ENCODE data around the gene HRC.
A peak's percentile ranks its signal among the peaks of the same experiment; 100 is the strongest.

Gene HRC

GRCh38 chr19:49113762-49114629, 41.2 kb downstream of the HRC start, which contains the start of gene LIN7B:
Gene LIN7B (plus strand): TSS chr19:49114370. CDS start chr19:49114405, 35 bp downstream.
- peak; percentile 61 for DNase-seq

DNA sequence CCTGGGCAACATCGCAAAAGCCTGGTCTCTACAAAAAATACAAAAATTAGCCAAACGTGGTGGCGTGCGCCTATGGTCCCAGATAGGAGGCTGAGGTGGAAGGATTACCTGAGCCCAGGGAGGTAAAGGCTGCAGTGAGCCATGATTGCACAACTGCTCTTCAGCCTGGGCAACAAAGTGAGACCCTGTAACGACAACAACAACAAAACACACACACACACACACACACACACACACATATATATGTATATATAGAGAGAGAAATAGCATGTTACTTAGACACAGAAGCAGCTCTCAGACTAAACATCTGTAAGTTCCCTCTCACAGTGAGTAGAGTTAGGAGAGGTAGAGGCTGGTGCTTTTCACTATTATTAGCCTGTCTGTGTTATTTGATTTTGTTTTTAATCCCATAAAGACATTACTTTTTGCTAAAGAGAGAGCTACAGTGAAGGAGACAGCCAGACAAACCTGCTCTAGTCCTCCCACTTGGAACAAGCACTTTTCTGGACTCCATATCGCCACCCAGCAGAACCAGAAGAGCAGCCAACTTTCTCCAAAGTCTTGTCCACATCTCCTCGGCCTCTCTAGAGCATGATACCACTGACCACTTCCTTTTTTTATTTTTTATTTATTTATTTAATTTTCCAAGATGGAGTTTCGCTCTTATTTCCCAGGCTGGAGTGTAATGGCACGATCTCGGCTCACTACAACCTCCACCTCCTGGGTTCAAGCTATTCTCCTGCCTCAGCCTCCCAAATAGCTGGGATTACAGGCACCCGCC, 43.8 kb downstream of the HRC start:
- no peak for DNase-seq

DNA sequence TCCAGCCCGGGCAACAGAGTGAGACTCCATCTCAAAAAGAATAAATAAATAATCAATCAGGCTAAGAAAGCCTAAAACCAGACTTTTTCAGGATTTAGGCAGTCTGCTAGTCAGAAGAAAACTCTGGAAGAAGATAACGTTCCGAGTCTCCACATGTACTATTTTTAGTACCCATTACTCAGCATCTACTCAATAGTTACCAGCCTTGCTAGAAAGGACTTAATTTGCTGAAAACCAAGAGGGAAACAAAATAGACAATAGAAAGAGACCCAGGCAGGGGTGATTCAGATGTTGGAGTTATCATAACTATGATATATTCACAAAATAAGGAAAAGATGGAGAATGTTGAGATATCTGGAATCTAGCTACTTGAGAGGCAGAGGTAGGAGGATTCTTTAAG, 44.6 kb downstream of the HRC start:
- no peak for DNase-seq

GRCh38 chr19:49109569-49110233, 45.5 kb downstream of the HRC start:
- no peak for DNase-seq

DNA sequence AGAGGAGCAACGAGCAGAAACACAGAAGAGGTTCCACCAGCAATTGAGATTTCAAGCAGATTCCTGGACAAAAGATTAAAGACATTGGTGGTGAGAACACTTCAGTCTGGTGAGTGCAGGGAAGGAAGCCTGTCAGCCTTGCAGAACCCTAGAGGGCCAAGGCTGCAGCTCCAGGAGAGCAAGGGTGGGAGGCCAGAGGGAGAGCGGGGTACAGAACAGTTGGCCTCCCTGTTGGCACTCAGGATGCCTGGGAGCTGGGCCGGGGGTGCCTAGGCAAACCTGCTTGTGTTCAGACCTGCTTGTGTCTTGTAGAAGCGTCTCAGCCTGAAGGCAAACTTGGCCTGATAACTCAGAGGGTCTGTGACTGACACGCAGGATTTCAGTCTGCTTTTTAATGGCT, 46.1 kb downstream of the HRC start:
- DNase-seq, result no peak

DNA sequence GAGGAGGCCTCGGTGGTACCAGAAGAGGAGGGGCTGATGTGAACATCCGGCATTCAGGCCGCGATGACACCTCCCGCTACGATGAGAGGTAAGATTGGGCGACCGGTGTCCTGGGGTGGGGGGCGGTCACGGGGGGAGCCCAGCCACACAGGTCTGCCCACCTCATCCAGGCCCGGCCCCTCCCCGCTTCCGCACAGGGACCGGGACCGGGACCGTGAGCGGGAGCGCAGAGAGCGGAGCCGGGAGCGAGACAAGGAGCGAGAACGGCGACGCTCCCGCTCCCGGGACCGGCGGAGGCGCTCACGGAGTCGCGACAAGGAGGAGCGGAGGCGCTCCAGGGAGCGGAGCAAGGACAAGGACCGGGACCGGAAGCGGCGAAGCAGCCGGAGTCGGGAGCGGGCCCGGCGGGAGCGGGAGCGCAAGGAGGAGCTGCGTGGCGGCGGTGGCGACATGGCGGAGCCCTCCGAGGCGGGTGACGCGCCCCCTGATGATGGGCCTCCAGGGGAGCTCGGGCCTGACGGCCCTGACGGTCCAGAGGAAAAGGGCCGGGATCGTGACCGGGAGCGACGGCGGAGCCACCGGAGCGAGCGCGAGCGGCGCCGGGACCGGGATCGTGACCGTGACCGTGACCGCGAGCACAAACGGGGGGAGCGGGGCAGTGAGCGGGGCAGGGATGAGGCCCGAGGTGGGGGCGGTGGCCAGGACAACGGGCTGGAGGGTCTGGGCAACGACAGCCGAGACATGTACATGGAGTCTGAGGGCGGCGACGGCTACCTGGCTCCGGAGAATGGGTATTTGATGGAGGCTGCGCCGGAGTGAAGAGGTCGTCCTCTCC, 47.4 kb downstream of the HRC start:
- DNase-seq, result no peak

DNA sequence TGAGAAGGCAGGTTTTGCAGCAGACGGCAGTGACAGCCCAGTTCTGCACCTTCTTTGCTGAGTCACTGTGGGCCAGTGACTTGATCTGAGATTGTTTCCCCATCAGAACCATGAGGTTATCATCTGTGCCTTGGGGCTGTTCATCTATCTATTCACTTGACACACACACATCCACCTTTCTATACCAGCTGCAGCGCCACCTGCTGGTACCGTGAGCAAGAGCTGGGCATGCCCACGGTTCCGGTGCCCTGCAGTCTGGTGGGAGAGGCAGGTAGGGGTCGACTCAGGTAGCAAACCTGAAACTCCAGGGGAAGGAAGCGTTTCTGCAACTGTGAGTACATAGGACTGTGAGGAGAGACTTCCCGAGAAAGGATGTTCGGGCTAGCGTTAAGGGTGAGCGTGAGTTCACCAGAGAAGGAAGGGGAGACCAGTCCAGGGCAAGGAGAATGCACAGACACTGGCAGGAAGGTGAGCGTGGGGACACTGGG, 48.5 kb downstream of the HRC start:
- DNase-seq, result peak; percentile 34

GRCh38 chr19:49104229-49104864, 50.8 kb downstream of the HRC start:
- DNase-seq, result no peak

GRCh38 chr19:49103331-49104085, 51.7 kb downstream of the HRC start:
- DNase-seq, result no peak

DNA sequence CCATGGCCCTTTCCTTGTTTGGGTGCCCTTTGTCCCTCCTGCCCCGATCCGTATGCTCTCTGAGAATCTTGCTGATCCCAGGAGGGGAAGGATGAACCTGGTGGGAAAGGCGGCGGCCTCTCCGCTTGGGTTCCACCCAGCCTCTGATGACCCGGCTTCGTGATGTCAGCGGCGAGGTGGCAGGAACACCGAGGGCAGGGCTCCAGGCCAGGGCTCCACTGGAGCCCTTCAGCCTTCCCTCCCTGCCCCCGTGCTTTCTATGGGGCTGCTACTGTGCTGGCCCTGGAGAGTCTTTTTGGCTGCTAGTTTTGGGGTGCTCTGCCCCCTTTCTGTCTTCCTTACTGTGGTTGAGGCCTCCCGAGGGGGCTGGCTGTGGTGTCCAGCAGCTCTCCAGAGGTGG, 52.9 kb downstream of the HRC start:
- DNase-seq, result no peak

All from NCI-H2029 (cell line).